ENCODE measurements around the gene PCDHGC4.

PCDHGC4 gene

DNA sequence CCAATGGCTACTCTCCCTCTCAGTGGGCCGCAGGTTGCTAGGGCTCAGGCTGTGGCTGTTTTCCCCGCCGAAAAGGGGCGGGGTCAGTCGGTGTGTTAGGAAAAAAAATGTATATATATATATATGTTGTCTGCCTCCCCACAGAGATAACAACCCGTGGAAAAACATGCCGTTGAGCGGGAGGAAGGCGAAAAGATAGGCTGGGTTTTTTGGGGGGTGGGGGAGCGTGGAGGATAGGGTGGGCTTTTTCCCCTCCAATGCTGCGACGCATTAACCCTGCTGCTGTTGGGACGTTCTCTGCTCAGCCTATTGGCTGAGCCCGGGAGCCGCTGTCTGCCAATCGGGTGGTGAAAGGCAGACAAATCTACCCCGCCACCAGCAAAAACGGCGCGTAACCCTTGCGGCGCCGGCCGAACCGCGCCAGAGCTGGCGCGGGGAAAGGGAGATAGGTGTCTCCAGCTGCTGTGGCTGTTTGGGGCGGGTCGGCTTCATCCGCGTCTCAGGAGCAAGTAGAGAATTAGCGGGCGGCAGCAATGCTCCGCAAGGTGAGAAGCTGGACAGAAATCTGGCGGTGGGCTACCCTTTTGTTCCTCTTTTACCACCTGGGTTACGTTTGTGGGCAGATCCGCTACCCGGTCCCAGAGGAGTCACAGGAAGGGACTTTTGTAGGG, at the start of gene PCDHGC4:
PCDHGC4 (plus strand) TSS at position 390 of the 671 bp plus-strand sequence; CDS start at position 534, 144 bp downstream.
- DNase-seq, result no peak

DNA sequence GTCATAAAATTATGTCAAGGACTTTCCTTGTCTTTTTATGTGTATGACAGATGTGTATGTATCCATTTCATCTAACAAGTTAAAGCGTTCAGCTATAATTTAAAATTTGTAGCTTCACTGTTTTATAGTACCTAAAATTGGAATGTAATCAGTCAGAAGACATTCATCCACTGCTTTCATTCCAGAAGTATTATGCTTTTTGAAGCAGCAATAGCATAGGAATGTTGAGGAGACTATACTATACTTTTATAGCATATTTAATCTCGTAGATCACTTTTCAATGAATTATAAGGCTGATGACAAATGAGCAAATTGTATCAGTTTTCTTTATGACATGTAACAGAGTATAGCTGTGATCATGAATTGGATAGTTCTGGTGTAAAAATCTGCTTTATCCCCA, 47.6 kb upstream of the PCDHGC4 start:
- no peak for DNase-seq

DNA sequence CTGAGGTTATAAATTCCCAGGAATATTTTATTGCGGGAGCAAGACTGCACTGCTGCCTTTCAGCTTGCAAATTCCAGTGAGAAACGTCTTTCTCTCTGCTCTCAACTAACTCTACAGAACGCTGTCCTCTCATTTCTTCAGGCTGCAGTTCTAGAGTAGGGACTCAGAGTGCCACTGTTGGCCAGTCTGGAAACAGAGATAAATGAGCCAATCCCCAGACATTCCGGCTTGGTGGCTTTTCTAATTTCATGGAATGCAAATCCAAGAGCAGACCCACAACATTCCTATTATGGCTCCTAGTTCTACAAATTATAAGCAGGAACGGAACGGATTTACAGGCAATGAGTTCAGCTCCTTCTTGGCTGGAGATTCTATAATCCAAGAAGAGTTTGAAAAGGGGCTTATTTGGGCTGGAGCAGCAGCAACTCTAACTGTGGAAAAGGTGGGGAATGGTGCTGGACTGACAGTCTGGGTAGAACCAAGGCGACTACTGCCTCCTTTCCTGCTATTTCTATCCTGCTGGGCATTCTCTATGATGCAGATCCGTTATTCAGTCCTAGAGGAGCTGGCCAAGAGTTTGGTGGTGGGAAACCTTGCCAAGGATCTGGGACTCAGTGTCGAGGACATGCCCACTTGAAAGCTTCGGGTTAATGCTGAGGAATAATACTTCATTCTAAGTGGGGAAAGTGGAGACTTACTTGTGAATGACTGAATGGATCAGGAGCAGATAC, 45.3 kb upstream of the PCDHGC4 start:
- DNase-seq, result no peak

DNA sequence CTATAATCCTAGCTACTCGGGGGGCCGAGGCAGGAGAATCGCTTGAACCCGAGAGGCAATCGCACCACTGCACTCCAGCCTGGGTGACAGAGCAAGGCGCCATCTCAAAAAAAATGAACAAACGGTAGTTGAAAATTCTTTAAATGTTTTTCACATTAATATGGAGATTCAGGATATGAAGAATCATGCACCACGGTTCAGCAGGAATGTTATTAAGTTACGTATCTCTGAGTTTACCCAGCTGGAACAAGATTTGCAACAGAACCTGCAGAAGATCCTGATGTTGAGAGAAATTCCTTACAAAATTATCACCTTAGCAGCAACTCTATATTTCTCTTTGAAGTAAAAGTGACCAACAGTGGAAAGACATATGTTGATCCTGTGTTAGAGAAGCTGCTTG, 44.5 kb upstream of the PCDHGC4 start:
- DNase-seq, result no peak

DNA sequence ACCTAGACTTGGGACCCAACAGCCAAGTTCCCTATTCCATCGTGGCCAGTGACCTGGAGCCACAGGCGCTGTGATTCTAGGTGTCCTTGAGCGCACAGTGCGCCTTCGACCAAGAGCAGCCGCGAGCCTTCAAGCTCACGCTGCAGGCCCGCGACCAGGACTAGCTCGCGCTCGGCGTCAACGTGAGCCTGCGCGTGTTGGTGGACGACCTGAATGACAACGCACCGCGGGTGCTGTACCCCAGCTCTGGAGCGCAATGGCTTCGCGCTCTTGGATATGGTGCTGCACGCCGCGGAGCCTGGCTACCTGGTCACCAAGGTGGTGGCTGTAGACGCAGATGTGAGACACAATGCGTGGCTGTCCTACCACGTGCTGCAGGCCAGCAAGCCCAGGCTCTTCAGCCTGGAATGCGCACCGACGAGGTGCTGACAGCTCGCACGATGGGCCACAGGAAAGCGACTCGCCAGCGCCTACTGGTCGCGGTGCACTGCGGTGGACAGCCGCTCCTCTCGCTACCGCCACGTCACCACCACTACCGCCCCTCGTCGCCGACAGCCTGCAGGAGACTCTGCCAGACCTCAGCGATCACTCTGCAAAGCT, 43.2 kb upstream of the PCDHGC4 start:
- no peak for DNase-seq

DNA sequence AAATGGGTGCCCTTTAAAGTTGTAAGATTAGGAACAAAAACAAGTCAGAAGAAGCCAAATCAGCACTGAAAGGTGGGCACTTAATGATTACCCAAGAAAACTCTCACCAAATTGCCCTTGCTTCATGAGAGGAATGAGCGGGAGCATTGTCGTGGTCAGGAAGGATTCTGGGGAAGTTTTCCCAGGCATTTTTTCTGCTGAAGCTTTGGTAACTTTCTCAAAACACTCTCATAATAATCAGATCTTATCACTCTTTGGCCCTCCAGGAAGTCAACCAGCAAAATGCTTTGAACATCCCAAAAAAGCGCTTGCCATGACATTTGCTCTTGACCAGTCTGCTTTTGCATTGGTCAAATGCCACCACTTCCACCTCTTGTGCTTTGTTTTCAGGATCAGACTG, 19.5 kb upstream of the PCDHGC4 start:
- DNase-seq, result no peak

DNA sequence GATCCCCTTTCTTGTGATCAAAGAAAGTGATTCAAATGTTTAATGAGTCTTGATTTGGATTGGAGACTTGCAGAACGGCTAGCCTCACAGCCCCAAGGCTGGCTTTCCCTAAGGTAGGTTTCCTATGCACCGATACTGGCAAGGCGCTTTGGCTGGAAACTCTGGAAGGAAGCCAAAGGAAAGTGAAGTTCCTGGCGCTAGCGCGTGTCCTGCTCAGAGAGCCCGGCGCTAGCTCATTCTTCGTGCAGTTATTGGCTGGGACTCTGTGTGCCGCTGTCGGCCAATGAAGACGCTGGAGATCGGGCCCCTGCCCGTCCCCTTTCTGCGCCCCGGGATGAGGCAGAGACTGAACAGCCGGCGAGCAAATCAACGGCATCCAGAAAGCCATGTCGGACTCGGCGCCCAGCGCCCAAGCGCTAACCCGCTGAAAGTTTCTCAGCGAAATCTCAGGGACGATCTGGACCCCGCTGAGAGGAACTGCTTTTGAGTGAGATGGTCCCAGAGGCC, 9.2 kb upstream of the PCDHGC4 start, which contains the start of gene PCDHGC3:
PCDHGC3 (plus strand) TSS at position 342 of the 507 bp plus-strand sequence; CDS start at position 493, 151 bp downstream.
- peak; percentile 88 for DNase-seq

DNA sequence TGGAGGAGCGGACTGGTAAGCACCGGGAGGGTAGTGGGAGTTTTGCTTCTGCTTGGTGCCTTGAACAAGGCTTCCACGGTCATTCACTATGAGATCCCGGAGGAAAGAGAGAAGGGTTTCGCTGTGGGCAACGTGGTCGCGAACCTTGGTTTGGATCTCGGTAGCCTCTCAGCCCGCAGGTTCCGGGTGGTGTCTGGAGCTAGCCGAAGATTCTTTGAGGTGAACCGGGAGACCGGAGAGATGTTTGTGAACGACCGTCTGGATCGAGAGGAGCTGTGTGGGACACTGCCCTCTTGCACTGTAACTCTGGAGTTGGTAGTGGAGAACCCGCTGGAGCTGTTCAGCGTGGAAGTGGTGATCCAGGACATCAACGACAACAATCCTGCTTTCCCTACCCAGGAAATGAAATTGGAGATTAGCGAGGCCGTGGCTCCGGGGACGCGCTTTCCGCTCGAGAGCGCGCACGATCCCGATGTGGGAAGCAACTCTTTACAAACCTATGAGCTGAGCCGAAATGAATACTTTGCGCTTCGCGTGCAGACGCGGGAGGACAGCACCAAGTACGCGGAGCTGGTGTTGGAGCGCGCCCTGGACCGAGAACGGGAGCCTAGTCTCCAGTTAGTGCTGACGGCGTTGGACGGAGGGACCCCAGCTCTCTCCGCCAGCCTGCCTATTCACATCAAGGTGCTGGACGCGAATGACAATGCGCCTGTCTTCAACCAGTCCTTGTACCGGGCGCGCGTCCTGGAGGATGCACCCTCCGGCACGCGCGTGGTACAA, 8.5 kb upstream of the PCDHGC4 start:
- peak; percentile 54 for DNase-seq

DNA sequence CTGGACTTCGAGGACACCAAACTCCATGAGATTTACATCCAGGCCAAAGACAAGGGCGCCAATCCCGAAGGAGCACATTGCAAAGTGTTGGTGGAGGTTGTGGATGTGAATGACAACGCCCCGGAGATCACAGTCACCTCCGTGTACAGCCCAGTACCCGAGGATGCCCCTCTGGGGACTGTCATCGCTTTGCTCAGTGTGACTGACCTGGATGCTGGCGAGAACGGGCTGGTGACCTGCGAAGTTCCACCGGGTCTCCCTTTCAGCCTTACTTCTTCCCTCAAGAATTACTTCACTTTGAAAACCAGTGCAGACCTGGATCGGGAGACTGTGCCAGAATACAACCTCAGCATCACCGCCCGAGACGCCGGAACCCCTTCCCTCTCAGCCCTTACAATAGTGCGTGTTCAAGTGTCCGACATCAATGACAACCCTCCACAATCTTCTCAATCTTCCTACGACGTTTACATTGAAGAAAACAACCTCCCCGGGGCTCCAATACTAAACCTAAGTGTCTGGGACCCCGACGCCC, 7.7 kb upstream of the PCDHGC4 start:
- no peak for DNase-seq

DNA sequence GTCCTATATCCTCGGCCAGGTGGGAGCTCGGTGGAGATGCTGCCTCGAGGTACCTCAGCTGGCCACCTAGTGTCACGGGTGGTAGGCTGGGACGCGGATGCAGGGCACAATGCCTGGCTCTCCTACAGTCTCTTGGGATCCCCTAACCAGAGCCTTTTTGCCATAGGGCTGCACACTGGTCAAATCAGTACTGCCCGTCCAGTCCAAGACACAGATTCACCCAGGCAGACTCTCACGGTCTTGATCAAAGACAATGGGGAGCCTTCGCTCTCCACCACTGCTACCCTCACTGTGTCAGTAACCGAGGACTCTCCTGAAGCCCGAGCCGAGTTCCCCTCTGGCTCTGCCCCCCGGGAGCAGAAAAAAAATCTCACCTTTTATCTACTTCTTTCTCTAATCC, 7.0 kb upstream of the PCDHGC4 start:
- DNase-seq, result no peak

DNA sequence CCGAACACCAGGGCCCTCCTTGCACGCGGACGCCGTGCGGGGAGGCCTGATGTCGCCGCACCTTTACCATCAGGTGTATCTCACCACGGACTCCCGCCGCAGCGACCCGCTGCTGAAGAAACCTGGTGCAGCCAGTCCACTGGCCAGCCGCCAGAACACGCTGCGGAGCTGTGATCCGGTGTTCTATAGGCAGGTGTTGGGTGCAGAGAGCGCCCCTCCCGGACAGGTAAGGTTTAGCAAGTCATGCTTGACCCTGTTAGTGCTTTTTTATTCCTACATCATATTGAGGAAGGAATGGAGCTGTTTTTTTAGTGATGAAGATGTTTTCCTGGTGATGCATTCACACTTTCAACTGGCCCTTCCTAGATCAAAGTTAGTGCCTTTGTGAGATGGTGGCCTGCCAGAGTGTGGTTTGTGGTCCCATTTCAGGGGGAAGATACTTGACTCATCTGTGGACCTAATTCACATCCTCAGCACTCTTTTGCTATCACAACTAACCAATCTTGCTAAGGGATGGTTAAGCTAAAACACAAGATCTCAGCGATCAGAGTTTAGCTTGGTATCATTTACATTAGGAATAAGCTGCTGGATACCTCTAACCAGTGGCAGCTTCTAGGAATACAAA, 6.4 kb upstream of the PCDHGC4 start:
- no peak for DNase-seq

DNA sequence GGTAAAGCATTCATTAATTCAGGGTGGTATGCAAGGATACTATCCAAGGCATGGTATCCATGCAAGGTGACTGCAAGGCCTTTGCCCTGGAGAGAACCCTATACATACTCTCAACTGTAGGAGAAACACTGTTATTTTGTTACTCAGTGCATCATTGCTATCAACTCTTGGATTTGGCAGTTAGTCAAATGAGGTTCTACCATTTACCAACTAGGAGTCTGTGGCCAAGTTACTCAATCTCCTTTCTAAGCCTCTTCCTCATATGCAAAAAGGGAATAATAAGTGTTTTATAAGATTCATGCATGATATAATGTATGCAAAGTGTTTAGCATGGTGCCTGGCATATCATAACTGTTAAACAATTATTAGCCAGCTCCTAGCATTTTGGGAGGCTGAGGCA, 5.1 kb upstream of the PCDHGC4 start:
- DNase-seq, result peak in 1 of 2 experiments; percentile 6

DNA sequence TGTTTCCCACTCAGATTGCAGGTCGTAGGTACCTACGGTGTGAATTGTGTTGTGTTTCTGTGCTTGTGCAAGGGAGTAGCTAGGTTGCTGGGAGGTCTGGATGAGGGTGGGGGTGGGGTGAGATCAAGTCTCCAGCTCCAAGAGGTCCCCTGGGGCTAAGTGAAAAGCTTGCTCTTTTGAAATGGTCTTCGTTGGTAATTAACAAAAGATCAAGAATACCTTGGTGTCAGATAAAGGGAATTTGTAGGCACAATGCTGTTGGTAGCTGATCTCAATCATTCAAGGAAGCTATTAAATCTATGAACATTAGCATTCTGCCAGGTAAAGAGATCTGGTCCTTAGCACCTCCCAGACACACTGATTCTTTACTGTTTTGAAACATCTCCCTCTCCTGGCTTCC, 928 bp upstream of the PCDHGC4 start:
- DNase-seq, result no peak

DNA sequence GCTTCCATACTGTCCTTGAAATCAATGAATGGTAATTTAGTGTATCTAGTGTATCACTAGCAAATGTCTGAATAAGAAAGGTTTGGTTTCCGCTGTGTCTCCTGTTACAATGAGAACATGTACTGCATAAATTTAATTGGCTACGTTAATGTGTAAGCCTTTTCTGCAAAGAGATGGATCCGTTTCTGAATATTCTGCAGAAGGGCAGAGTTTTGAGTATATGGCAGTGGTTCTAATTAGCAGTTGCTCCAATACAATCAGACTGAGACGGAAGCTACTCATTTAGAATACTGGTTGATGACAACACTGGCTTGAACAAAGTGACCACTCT, 555 bp upstream of the PCDHGC4 start:
- DNase-seq, result no peak

DNA sequence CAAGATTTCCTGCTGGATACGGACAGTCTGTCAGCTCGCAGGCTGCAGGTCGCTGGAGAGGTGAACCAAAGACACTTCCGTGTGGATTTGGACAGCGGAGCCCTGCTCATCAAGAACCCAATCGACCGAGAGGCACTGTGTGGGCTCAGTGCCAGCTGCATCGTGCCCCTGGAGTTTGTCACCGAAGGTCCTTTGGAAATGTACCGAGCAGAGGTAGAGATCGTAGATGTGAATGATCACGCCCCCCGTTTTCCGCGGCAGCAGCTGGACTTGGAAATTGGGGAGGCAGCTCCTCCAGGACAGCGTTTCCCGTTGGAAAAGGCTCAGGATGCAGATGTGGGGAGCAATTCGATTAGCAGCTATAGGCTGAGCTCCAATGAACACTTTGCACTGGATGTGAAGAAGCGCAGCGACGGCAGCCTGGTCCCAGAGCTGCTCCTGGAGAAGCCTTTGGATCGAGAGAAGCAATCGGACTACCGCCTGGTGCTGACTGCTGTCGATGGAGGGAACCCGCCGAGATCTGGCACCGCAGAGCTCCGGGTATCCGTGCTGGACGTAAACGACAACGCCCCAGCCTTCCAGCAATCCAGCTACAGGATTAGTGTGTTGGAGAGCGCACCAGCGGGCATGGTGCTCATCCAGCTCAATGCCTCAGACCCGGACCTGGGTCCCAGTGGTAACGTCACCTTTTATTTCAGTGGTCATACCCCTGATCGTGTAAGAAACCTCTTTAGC, 658 bp downstream of the PCDHGC4 start:
- no peak for DNase-seq

DNA sequence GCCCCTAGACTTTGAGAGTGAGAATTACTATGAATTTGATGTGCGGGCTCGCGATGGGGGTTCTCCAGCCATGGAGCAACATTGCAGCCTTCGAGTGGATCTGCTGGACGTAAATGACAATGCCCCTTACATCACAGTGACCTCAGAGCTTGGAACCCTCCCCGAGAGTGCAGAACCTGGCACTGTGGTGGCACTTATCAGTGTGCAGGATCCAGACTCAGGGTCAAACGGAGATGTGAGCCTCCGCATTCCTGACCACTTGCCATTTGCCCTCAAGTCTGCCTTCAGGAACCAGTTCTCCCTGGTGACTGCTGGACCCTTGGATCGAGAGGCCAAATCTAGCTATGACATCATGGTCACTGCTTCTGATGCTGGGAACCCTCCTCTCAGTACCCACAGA, 1.3 kb downstream of the PCDHGC4 start:
- no peak for DNase-seq

DNA sequence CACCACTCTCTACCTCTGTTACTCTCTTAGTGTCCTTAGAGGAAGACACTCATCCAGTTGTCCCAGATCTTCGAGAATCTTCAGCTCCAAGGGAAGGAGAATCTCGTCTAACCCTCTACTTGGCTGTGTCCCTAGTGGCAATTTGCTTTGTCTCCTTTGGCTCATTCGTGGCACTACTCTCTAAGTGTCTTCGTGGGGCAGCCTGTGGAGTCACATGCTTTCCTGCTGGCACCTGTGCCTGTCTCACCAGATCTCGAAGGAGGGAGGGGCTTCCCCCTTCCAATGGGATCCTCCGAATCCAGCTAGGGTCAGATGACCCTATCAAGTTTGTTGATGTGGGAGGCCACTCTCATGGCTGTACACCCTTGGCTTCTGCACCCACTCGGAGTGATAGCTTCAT, 2.3 kb downstream of the PCDHGC4 start:
- no peak for DNase-seq

DNA sequence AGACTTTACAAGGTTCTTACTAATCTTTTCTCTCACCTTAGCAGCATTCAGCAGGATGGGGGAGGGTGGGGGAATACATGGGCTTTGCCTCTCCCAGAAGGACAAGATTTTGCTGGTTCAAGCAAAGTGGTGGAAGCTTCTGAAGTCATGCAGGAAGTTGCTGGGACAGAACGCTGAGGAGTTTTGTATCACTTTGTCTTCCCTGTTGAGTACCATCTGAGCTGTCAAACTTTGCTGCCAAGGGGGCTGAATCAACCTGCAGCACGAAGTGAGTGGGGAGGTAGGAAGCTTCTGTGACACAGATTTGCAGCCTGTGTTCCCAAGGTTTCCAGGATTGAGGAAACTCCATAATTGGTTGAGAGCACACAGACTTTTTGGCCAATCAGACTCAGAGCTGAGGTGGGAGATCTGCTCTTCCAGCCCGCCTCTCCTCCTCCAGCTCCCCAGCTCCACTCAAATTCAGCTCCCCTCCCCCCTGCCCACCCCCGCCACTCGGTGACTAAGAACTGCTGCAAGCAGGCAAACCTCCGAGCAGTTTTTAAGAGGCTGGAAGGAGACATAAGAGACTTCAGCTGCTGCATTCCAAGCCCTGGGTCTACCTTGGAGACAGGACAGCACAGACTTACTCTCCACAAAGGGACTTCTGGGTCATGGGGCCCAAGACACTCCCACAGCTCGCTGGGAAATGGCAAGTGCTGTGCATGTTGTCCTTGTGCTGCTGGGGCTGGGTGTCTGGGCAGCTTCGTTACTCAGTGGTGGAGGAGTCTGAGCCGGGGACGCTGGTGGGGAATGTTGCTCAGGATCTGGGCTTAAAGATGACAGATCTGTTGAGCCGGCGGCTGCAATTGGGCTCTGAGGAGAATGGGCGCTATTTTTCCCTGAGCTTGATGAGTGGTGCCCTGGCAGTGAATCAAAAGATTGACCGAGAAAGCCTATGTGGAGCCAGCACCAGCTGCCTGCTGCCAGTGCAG, 4.0 kb downstream of the PCDHGC4 start, which contains the start of gene PCDHGC5:
PCDHGC5 (plus strand) TSS at position 491 of the 971 bp plus-strand sequence; CDS start at position 651, 160 bp downstream.
- no peak for DNase-seq

DNA sequence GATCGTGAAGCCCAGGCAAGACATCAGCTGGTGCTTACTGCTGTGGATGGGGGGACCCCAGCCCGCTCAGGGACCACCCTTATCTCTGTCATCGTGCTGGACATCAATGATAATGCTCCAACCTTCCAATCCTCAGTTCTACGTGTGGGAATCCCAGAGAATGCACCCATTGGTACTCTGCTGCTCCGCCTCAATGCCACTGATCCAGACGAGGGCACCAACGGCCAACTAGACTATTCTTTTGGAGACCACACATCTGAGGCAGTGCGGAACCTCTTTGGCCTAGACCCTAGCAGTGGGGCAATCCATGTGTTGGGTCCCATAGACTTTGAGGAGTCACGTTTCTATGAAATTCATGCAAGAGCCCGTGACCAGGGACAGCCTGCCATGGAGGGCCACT, 5.0 kb downstream of the PCDHGC4 start:
- no peak for DNase-seq

DNA sequence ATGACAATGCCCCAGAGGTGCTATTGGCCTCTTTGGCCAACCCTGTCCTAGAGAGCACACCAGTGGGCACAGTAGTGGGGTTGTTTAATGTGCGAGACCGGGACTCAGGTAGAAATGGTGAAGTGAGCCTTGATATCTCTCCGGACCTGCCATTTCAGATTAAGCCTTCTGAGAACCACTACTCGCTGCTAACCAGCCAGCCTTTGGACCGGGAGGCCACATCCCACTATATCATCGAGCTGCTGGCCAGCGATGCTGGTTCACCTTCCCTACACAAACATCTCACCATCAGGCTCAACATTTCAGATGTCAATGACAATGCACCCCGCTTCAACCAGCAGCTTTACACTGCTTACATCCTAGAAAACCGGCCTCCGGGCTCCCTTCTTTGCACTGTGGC, 5.4 kb downstream of the PCDHGC4 start:
- DNase-seq, result no peak

Measured in Kasumi-1 (cell line).